Activated CD8-positive, alpha-beta T cell treated with anti-CD3 and anti-CD28 coated beads, Interleukin-2, amount 10 ng/mL, durations not matched to agents 7 days and 5 days (primary cell): ENCODE data around the gene MYO5B. TPM values are rescaled to one million over a fixed set of nuclear protein-coding genes. Genes with fewer than 3 reads are reported as not detected.
A peak's percentile ranks its signal among the peaks of the same experiment; 100 is the strongest.
"Not testable (repeated sequence)": the region's sequence is repeated elsewhere in the genome, so short reads cannot be mapped to it uniquely, and the experiment has no call there.

ENCODE experiments used
- ATAC-seq: fragments of 150-1000 bp; cut with Tn5 transposase; one replicate; pipeline ENCODE4 v1.10.0; 2021; ENCODE audit warnings: moderate library complexity
- CTCF ChIA-PET: fragments of 350-600 bp; sonication (Branson Sonifier 250); formaldehyde crosslinking; loops from one replicate; lab custom pipeline; 2021; ENCODE audit warnings: antibody characterized with exemption; lab: Charles Lee
- POLR2A ChIA-PET: fragments of 350-600 bp; sonication (Branson Sonifier 250); formaldehyde crosslinking; loops from one replicate; lab custom pipeline; 2021; ENCODE audit warnings: antibody characterized with exemption; lab: Charles Lee
- DNase-seq: peaks from one replicate; pipeline ENCODE4 v3.0.0-alpha.2; 2020
- H3K27ac Mint-ChIP-seq: one replicate; pipeline ENCODE4 v1.8.0; 2021; ENCODE audit warnings: mild to moderate bottlenecking, mixed read lengths
- H3K27me3 Mint-ChIP-seq: one replicate; pipeline ENCODE4 v1.8.0; 2021; ENCODE audit warnings: low read depth, mixed read lengths
- H3K36me3 Mint-ChIP-seq: one replicate; pipeline ENCODE4 v1.8.0; 2021; ENCODE audit warnings: low read depth, mixed read lengths
- H3K4me1 Mint-ChIP-seq: one replicate; pipeline ENCODE4 v1.8.0; 2021; ENCODE audit warnings: low read depth, mixed read lengths
- H3K4me3 Mint-ChIP-seq: one replicate; pipeline ENCODE4 v1.8.0; 2021; ENCODE audit warnings: mild to moderate bottlenecking, mixed read lengths
- H3K9me3 Mint-ChIP-seq: one replicate; pipeline ENCODE4 v1.8.0; 2022; ENCODE audit warnings: mixed read lengths; ENCODE audit not compliant: insufficient read depth
- total RNA-seq, 2 experiments: library from RNA; stranded (reverse); gene quantifications; one replicate each; pipeline ENCODE4 v1.2.3, GENCODE V29; 2021

MYO5B gene
- total RNA-seq, 2 experiments from 2014 or later, result not detected

DNA sequence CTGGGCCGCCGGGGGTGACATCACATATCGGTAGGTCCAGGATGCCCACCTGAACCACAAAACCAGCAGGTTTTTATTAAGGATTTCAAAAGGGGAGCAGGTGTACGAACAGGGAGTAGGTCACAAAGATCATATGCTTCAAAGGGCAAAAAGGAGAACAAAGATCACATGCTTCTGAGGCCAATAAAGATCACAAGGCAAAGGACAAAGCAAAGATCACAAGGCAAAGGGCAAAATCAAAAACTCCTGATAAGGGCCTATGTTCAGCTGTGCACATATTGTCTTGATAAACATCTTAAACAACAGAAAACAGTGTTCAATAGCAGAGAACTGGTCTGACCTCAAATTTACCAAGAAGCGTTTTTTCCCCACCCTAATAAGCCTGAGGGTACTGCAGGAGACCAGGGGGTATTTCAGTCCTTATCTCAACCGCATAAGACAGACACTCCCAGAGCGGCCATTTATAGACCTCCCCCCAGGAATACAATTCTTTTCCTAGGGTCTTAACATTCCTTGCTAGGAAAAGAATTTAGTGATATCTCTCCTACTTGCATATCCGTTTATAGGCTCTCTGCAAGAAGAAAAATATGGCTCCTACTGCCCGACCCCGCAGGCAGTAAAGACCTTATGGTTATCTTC, 386.3 kb downstream of the MYO5B start:
- H3K27ac Mint-ChIP-seq, DNase-seq, CTCF ChIA-PET, H3K4me3 Mint-ChIP-seq, POLR2A ChIA-PET, ATAC-seq, H3K27me3 Mint-ChIP-seq: not testable (repeated sequence)
- Mint-ChIP-seq H3K9me3 (peaks cover 16% of the 10 kb centered on the region), H3K4me1 (peaks cover 43% of the 10 kb centered on the region), H3K36me3 (peaks cover 55% of the 10 kb centered on the region)

GRCh38 chr18:49804096-49804495, 390.9 kb downstream of the MYO5B start:
- Mint-ChIP-seq H3K27me3 (no peaks in the 10 kb centered on the region), H3K36me3 (peaks cover 52% of the 10 kb centered on the region), H3K4me1 (peaks cover 13% of the 10 kb centered on the region), H3K9me3 (peaks cover 4% of the 10 kb centered on the region), H3K4me3 (no peak overlapping the region), H3K27ac (no peak overlapping the region)
- POLR2A ChIA-PET, result no interaction called here
- no peak for ATAC-seq
- CTCF ChIA-PET, result interaction anchor here (1.4 kb wide), 1 partner anchor 18 kb away, joined by 4 read pairs; no protein-coding TSS in a partner anchor
- DNase-seq, result no peak

DNA sequence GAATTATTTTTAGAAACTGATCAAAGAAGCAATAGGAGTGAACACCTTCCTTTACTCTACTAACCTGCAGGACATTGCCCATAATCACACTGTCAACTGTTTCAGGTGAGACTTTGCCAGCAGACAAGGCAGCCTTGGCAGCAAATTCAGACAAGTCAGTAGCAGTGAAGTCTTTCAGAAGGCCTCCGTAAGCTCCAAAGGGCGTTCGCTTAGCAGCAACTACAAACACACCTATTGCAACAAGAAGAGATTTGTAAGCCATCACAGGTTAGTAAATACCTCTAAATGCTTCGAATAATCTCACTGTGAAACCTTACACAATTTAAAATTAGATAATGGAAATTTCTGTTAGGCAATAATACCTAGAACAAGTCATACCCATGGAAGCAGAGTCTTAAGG, 392.3 kb downstream of the MYO5B start:
- ATAC-seq, result no peak
- POLR2A ChIA-PET, result no interaction called here
- Mint-ChIP-seq H3K36me3 (peaks cover 48% of the 10 kb centered on the region), H3K4me1 (peaks cover 12% of the 10 kb centered on the region), H3K27me3 (no peaks in the 10 kb centered on the region), H3K9me3 (no peaks in the 10 kb centered on the region), H3K27ac (no peak overlapping the region), H3K4me3 (no peak overlapping the region)
- DNase-seq, result no peak
- CTCF ChIA-PET, result no interaction called here

DNA sequence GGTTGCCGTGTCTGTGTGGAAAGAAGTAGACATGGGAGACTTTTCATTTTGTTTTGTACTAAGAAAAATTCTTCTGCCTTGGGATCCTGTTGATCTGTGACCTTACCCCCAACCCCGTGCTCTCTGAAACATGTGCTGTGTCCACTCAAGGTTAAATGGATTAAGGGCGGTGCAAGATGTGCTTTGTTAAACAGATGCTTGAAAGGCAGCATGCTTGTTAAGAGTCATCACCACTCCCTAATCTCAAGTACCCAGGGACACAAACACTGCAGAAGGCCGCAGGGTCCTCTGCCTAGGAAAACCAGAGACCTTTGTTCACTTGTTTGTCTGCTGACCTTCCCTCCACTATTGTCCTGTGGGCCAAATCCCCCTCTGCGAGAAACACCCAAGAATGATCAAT, 394.5 kb downstream of the MYO5B start:
- H3K9me3 Mint-ChIP-seq, DNase-seq, CTCF ChIA-PET, ATAC-seq, H3K27me3 Mint-ChIP-seq, POLR2A ChIA-PET, H3K4me3 Mint-ChIP-seq, H3K27ac Mint-ChIP-seq: not testable (repeated sequence)
- peaks cover 27% of the 10 kb centered on the region for H3K4me1 Mint-ChIP-seq
- peaks cover 49% of the 10 kb centered on the region for H3K36me3 Mint-ChIP-seq

DNA sequence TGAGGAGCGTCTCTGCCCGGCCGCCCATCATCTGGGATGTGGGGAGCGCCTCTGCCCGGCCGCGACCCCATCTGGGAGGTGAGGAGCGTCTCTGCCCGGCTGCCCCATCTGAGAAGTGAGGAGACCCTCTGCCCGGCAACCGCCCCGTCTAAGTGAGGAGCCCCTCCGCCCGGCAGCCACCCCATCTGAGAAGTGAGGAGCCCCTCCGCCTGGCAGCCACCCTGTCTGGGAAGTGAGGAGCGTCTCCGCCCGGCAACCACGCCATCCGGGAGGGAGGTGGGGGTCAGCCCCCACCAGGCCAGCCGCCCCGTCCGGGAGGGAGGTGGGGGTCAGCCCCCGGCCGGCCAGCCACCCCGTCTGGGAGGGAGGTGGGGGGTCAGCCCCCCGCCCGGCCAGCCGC, 395.1 kb downstream of the MYO5B start:
- H3K9me3 Mint-ChIP-seq, CTCF ChIA-PET, H3K27me3 Mint-ChIP-seq, H3K4me3 Mint-ChIP-seq, POLR2A ChIA-PET, H3K27ac Mint-ChIP-seq, DNase-seq, ATAC-seq: not testable (repeated sequence)
- H3K36me3 Mint-ChIP-seq, result peaks cover 54% of the 10 kb centered on the region
- peaks cover 22% of the 10 kb centered on the region for H3K4me1 Mint-ChIP-seq

- ATAC-seq (no peak), DNase-seq (no peak)
- H3K36me3 Mint-ChIP-seq, result peaks cover 61% of the 10 kb centered on the region
- H3K4me1 Mint-ChIP-seq, result peaks cover 22% of the 10 kb centered on the region
- ChIA-PET POLR2A (no interaction called here), CTCF (no interaction called here)
- no peaks in the 10 kb centered on the region for H3K27me3 Mint-ChIP-seq
- H3K4me3 Mint-ChIP-seq, result no peak overlapping the region
- H3K27ac Mint-ChIP-seq, result no peak overlapping the region
- H3K9me3 Mint-ChIP-seq, result no peaks in the 10 kb centered on the region
Measured at GRCh38 chr18:49798001-49798400, 396.9 kb downstream of the MYO5B start.

GRCh38 chr18:49795612-49796552, 399.1 kb downstream of the MYO5B start:
- no peak overlapping the region for H3K4me3 Mint-ChIP-seq
- peaks cover 67% of the 10 kb centered on the region for H3K36me3 Mint-ChIP-seq
- POLR2A ChIA-PET, result no interaction called here
- DNase-seq (no peak), ATAC-seq (no peak)
- CTCF ChIA-PET, result no interaction called here
- H3K4me1 Mint-ChIP-seq, result peaks cover 22% of the 10 kb centered on the region
- H3K9me3 Mint-ChIP-seq, result no peaks in the 10 kb centered on the region
- no peak overlapping the region for H3K27ac Mint-ChIP-seq
- no peaks in the 10 kb centered on the region for H3K27me3 Mint-ChIP-seq

- Mint-ChIP-seq H3K27ac (no peak overlapping the region), H3K4me3 (no peak overlapping the region), H3K4me1 (peaks cover 27% of the 10 kb centered on the region), H3K9me3 (no peaks in the 10 kb centered on the region), H3K36me3 (peaks cover 71% of the 10 kb centered on the region), H3K27me3 (no peaks in the 10 kb centered on the region)
- CTCF ChIA-PET, result interaction anchor here (1.0 to 1.5 kb wide), 2 partner anchors 10 to 64 kb away, joined by 3 to 4 read pairs; no protein-coding TSS in a partner anchor
- ATAC-seq (no peak), DNase-seq (no peak)
- POLR2A ChIA-PET, result no interaction called here
Measured at GRCh38 chr18:49794743-49795142, 400.2 kb downstream of the MYO5B start.

DNA sequence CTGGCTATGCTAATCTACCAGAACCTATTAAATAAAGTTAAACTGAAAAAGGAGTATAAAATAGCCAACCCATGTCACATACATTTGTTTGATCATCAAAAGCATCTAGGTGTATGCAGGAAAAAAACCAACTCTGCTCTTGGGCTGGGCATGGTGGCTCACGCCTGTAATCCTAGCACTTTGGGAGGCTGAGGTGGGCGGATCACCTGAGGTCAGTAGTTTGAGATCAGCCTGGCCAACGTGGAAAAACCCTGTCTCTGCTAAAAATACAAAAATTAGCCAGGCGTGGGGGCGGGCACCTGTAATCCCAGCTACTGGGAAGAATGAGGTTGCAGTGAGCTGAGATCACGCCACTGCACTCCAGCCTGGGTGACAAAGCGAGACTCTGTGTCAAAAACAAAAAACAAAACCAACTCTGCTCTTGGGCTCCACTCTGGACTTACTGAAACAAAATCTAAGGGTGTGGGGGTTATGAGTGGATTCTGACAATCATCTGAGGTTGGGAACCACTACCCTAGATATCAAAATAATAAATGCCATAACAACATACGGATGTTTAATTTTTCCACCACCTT, 405.3 kb downstream of the MYO5B start:
- H3K9me3 Mint-ChIP-seq, DNase-seq, H3K4me3 Mint-ChIP-seq, ATAC-seq, POLR2A ChIA-PET, H3K27me3 Mint-ChIP-seq: not testable (repeated sequence)
- CTCF ChIA-PET, result interaction anchor here (0.9 to 1.5 kb wide), 2 partner anchors 69 to 279 kb away, joined by 3 to 8 read pairs; no protein-coding TSS in a partner anchor
- Mint-ChIP-seq H3K36me3 (peaks cover 73% of the 10 kb centered on the region), H3K27ac (peak overlapping the region; percentile 37), H3K4me1 (peaks cover 43% of the 10 kb centered on the region)

- peaks cover 78% of the 10 kb centered on the region for H3K36me3 Mint-ChIP-seq
- H3K4me1 Mint-ChIP-seq, result peaks cover 51% of the 10 kb centered on the region
- no peaks in the 10 kb centered on the region for H3K27me3 Mint-ChIP-seq
- H3K9me3 Mint-ChIP-seq, result no peaks in the 10 kb centered on the region
- POLR2A ChIA-PET, result interaction anchor here (0.5 kb wide), 1 partner anchor 476 kb away, joined by 4 read pairs; no protein-coding TSS in a partner anchor
- H3K27ac Mint-ChIP-seq, result peak overlapping the region; percentile 62
- CTCF ChIA-PET, result interaction anchor here (0.9 to 1.5 kb wide), 2 partner anchors 70 to 278 kb away, joined by 3 to 8 read pairs; no protein-coding TSS in a partner anchor
- H3K4me3 Mint-ChIP-seq, result peak overlapping the region; percentile 36
- DNase-seq (no peak), ATAC-seq (peak; percentile 80)
Measured at GRCh38 chr18:49788327-49788898, 406.5 kb downstream of the MYO5B start.

- Mint-ChIP-seq H3K9me3 (no peaks in the 10 kb centered on the region), H3K27ac (peak overlapping the region; percentile 46), H3K4me1 (peaks cover 51% of the 10 kb centered on the region), H3K27me3 (no peaks in the 10 kb centered on the region), H3K4me3 (peak overlapping the region; percentile 34), H3K36me3 (peaks cover 74% of the 10 kb centered on the region)
- ChIA-PET POLR2A (no interaction called here), CTCF (interaction anchor here (2.1 kb wide), 1 partner anchor 34 kb away, joined by 10 read pairs; no protein-coding TSS in a partner anchor)
- no peak for DNase-seq
- no peak for ATAC-seq
Measured at GRCh38 chr18:49786019-49786720, 408.8 kb downstream of the MYO5B start.
